Left forelimb (tissue), 1 donor: ENCODE data around the gene GRIK1.

Source experiments
- DNase-seq: peaks from one replicate; pipeline ENCODE4 v3.0.0-alpha.2; 2018; ENCODE audit warnings: low spot score

Gene GRIK1

DNA sequence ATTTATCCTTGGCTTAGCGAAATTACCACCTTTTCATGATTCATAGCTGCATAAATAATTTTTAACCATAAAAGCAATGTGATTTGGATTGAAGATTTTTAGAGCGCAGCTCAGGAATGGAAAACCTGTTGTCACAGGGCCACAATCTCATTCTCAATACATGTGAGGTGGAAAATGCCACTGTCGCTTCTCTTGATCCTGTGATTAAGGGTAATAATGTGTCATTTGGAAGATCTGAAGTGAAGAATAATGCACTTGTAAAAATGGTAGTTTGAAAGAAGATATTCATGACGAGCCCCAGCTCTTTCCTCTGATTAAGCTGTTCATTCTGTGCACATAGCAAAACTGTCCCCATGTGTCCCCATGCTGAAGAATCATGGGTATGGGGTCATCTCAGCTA is 410.7 kb downstream of the GRIK1 start:
- no peak for DNase-seq

DNA sequence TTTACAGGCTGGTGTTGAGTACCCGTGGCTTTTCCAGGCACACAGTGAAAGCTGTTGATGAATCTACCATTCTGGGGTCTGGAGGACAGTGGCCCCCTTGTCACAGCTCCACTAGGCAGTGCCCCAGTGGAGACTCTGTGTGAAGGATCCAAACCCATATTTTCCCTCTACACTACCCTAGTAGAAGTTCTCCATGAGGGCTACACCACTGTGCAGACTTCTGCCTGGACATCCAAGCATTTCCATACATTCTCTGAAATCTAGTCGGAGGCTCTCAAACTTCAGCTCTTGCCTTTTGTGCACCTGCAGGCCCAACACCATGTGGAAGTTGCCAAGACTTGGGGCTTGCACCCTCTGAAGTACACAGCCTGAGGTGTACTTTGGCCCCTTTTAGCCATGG is 413.3 kb downstream of the GRIK1 start:
- no peak for DNase-seq

- no peak for DNase-seq
Observed at GRCh38 chr21:29524055-29524454, 415.7 kb downstream of the GRIK1 start.

GRCh38 chr21:29523646-29524045 is 416.1 kb downstream of the GRIK1 start:
- no peak for DNase-seq

GRCh38 chr21:29521872-29522271 is 417.9 kb downstream of the GRIK1 start:
- no peak for DNase-seq

DNA sequence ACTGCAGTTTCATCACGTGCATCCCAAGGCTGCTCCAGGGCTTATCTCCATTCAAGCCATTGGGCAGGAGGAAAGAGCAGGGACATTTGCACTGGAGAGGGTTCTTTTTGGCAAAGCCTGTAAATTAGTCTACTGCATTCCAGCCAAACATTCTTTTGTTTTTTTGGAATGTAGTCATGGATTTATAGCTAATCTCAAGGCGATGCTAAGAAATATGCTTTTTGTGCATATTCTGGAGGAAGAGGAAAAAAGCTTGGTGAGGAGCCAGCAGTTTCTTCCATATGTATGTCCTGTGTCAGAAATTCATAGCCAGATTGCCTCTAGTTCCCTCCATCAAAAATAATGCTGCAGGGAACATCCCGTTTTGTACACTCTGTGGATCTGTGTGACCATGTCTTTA is 419.6 kb downstream of the GRIK1 start:
- no peak for DNase-seq

DNA sequence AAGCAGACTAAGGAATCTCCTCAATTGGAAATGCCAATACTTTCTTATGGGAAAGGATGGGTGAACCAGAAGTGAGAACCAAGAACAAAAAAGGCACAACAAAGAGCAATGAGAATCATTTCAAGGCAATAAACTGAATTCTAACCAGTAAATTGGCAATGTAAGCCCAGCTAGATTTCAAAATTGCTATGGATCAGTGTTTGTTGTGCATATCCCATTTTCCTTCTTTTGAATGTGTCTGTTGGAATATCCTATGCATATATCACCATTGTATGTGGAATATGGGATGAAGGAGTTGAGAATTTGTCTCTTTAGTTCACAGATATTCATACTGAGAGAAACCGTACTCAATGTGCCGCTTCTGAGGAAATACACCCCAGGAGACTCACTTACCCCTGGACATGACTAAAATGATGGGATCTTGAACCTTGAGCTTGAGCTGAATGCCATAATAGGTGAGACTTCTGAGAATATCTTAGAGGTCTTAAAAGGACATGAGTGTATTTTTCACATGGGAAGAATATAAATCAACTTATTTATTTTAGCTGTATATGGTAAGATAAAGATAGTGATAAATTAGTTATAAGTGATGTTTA is 425.0 kb downstream of the GRIK1 start:
- DNase-seq = no peak

- DNase-seq = no peak
Observed at GRCh38 chr21:29513535-29513934, 426.3 kb downstream of the GRIK1 start.

DNA sequence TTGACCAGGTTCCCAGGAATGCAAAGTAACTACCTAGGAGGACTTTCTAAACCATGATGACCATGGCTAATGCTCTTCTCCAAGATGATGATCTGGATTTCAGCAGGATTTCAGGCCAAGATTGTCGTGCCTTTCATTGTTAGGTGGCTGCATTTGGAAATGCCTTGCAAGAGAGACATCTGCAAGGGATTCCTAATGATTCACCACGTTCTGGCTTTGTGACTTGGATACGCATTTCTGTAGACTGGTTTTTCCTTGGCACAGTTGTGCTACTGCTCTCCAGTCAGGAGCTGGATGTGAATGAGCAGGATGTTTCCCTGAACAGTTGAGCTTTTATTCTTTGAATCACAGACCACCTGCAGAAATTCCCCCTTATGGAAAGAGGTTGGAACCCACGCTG is 428.7 kb downstream of the GRIK1 start:
- no peak for DNase-seq

GRCh38 chr21:29509121-29509520 is 430.7 kb downstream of the GRIK1 start:
- no peak for DNase-seq

DNA sequence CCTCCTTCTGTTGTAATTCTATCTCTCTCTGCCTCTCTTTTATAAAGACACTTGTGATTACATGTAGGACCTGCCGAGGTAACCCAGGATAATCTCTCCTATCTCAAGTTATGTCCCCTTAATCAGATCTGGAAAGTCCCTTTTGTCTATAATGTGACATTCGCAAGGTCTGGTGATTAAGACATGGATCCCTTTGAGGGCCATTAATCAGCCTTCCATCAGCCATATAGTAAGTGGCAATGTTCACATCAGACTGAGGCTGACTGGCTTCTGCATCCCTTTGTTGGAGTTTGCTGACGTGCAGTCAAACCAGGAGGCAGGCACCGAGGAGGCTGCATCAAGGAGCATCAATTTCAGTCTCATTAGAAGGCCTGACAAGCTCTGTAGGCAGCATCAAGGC is 431.5 kb downstream of the GRIK1 start:
- no peak for DNase-seq

- DNase-seq = no peak
Observed at GRCh38 chr21:29506947-29507346, 432.8 kb downstream of the GRIK1 start.

GRCh38 chr21:29506214-29506613 is 433.6 kb downstream of the GRIK1 start:
- no peak for DNase-seq

- no peak for DNase-seq
Observed at GRCh38 chr21:29504751-29505321, 435.0 kb downstream of the GRIK1 start.

DNA sequence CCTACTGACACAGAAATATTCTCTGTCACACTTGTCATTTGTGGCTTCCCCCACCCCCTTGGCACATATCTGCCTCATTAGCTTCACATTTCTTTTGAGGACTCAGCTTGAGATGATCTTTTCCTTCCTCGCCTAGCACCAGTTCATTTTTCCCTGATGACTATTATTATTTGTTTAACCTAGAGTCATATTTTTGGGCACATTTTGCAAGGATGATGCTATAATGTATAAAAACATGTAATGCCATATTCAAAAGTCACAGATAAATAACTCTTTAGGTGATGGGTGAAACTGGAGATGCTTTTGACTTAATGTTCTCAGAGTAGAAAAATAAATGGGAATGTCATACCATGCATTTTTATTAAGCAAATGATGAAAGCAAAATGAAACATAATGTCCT is 438.3 kb downstream of the GRIK1 start:
- no peak for DNase-seq

- DNase-seq = no peak
Observed at GRCh38 chr21:29499734-29500343, 440.0 kb downstream of the GRIK1 start.

GRCh38 chr21:29499229-29499628 is 440.6 kb downstream of the GRIK1 start:
- DNase-seq = no peak

DNA sequence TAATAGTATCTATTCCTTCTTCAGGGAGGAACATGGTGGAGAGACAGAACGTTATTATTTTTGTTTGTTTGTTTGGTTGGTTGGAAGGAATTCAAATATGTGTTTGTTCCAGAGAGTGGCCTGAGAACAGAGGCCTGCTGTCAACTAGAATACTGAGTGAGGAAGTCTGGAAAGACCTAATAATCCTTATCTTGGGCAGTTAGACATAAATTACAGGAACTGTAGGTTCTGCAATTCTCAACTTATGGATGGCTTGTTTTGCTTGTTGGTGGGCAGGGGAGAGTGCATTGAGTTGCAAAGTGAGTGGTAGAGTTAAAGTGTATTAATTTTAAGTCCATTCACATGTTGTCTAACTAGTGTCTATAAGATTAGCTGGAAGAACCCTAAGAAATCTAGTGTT is 443.5 kb downstream of the GRIK1 start:
- DNase-seq = no peak

- DNase-seq = no peak
Observed at GRCh38 chr21:29490016-29490415, 449.8 kb downstream of the GRIK1 start.

GRCh38 chr21:29487154-29487553 is 452.6 kb downstream of the GRIK1 start:
- no peak for DNase-seq
